Fibroblast of the conjunctiva (primary cell): ENCODE data around the gene FBXO41.
A peak's percentile ranks its signal among the peaks of the same experiment; 100 is the strongest.

Source experiments
- DNase-seq: peaks from one replicate; pipeline ENCODE4 v3.0.0-alpha.2; 2010; ENCODE audit warnings: low read depth

FBXO41 gene

GRCh38 chr2:73246850-73247249, 37.4 kb downstream of the FBXO41 start:
- DNase-seq = no peak

DNA sequence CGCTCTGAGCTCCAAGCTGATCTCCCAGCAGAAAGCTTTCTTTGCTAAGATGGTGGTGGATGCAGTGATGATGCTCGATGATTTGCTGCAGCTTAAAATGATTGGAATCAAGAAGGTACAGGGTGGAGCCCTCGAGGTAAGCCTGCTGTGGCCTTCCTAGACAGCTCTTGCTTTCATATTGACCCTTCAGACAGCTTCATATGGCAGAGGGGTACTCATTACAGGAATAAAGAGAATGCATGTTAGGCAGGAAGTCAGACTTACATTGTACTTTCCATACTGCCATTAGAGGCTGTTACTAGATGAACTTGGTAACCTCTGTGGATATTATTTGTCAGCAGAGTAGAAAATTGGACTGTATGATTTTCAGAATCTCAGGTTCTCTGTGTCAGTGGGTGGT, 39.7 kb downstream of the FBXO41 start:
- no peak for DNase-seq

- DNase-seq = peak; percentile 65
Measured at GRCh38 chr2:73243884-73244570, 40.3 kb downstream of the FBXO41 start.

- DNase-seq = no peak
Measured at GRCh38 chr2:73239776-73240175, 44.5 kb downstream of the FBXO41 start.

- DNase-seq = no peak
Measured at GRCh38 chr2:73238976-73239375, 45.3 kb downstream of the FBXO41 start.

DNA sequence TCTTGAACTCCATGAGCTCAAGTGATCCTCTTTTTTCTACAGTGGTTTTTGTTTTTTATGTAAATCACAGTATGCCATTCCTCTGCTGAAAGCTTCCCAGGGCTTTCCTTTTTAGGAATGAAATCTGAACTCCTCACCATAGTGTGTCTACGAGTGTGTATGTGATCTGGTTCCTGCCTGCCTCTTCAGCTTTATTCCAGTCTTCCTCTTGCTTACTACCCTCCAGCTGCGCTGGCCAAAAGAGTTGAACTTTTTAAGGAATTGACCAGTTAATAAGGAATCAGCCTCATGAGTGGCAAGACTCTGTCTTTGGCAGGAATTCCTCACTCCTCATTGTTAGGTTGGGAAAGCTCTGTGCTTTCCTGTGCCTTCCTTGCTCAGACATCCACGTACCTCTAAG, 46.1 kb downstream of the FBXO41 start:
- DNase-seq = no peak

GRCh38 chr2:73237168-73237567, 47.1 kb downstream of the FBXO41 start:
- no peak for DNase-seq

- DNase-seq = no peak
Measured at GRCh38 chr2:73235315-73236028, 48.8 kb downstream of the FBXO41 start.

DNA sequence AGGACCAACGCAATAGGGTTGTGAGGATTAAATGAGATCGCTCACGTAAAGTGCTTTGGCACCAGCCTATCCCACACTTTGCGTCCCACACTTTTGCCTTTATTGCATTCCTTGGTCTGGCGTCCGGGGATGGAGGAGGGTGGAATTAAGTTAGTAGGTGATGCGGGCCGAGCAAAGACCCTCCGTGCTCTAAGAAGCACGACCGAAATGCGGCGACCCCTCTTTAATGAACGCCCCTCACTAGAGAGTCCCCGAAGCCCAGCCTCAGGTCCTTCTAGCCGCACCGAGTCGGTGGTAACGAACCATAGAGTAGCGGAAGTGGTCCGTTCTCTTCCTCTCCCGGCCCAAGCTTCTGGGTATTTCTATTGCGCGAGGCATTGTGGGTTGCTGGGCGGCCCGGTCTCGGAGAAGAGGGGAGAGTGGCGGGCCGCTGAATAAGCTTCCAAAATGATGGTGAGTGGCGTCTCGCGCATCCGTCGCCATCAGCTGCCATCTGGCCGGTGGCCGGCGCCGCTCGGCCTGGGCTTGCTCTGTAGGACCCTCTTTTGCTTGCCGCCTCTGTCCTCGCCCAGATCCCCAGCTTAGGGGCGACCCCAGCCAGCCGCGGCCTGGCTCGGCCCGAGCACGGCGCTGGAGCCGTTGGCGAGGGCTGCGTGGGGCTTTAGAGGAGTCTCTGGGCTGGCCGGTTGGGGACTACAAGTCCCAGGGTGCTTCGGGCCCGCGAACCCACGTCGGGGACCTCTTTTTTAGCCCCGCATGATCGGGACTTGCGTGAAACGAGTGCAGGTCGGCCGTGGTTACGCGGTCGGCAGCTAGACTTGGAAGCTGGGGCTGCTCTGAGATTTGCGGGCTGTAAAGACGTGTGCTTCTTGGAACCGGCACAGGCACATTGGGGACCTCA, 50.1 kb downstream of the FBXO41 start, which contains the start of gene CCT7:
Gene CCT7, plus strand, starts transcription at position 377 of the 901 bp plus-strand sequence. Its CDS starts 71 bp downstream, at position 448.
- DNase-seq = peak; percentile 78

DNA sequence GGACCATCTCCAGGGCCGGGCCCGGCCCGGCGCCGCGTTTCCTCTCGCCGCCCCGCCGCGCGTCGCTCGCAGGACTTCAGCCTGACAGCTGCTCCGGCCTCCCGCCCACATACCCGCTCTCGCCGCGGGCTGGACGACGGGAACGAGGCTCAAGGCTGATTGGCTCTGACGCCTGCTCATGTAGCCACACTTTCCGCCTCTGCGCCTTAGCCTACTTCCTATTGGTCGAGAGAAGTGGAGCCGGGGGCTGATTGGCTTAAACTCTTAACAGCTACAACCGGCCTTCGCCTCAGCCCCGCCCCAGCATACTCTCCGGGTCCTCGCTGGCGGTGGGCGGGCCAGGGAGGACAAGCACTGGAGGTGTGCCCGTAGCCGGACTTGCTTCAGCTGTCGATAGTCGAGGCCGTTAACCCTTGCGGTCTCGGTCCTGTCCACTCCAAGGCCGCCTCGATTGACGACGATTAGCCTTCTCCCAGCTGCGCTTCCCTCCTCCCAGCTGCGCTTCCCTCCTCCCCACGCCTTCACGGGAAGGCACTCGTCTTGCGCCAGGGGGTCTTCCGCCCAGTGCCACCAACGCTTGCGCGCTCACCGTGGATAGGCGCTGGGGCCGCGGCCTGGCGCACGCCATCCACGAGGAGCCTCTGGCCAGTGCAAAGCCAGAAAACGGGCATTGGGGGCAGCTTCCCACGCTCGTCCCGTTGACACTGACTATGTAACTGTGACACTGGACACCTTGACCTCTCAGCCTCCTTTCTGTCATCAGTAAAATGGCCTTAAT, 50.9 kb downstream of the FBXO41 start, which contains the start of gene PRADC1:
Gene PRADC1, minus strand, starts transcription at position 86 of the 778 bp plus-strand sequence. Its CDS starts 79 bp downstream, at position 7.
- peak; percentile 99 for DNase-seq

DNA sequence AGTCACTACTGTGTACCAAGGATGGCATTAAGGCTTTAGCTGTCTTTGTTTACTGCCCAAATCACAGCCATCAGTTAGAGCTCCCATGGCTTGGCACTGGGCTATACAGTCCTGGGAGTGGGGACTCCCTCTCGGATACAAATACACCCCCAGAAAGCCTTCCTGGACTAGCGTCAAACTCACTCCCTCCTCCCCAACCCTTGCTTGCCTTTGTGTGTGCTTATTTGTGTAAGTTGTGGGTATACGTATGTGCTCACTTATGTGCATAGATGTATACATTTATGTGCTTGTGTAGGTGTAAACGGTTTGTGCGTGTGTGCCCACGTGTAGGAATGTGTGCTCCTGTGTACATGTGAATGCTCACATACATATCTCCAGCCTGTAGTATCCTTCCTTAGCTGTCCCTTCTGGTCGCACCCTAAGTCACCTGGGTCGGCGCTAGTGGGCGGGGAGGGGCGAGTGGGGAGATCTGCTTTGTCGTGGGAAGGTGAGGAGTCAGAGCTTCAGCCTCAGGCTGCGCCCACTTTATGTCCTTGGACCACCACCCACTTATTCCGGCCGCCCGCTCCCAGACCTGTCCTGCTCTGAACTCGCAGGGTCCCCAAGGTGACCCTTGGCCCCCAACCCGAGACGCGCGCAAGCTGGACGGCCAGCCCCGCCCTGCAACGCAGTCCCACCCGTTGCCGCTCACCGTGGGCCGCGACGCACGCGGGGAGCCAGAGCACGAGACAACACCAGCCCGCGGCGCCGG, 51.7 kb downstream of the FBXO41 start:
- no peak for DNase-seq

DNA sequence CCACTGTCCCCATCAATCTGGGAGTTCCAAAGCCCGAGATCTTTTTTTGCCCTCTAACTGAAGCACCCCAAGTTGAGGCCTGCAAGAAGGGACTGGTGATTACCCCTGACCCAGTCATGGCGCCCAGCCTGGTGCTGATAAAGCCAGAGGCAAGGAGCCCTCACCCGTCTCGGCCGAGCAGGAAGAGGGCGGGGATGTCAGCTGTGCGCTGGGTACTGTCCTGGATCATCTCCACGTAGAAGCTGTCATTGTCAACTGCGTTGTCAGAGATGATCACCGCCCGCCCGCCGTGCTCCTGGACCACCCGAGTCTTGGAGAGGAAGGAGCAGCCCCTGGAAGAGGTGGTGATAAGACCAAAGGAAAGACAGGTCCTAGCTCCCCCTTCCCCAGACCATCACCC, 55.6 kb downstream of the FBXO41 start:
- no peak for DNase-seq

DNA sequence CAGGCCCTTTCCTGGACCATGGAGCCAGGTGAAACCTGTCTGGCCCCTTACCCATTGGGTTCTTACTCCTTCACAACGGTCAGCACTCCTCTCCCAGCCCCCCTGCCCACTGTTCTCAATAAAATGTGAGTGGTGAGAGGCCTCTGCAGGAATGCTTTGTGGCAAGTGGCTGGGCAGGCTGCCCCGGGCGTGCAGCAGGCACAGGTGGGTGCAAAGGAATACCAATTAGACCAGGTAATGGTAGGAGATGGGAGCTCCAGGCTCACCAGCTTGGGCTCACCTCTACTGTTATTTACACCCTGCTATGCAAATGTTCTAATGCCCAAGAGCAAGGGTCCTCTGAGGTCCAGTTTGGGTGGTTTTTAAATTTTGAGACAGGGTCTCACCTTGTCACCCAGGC, 57.2 kb downstream of the FBXO41 start:
- no peak for DNase-seq

GRCh38 chr2:73225513-73226360, 58.5 kb downstream of the FBXO41 start:
- DNase-seq = no peak

DNA sequence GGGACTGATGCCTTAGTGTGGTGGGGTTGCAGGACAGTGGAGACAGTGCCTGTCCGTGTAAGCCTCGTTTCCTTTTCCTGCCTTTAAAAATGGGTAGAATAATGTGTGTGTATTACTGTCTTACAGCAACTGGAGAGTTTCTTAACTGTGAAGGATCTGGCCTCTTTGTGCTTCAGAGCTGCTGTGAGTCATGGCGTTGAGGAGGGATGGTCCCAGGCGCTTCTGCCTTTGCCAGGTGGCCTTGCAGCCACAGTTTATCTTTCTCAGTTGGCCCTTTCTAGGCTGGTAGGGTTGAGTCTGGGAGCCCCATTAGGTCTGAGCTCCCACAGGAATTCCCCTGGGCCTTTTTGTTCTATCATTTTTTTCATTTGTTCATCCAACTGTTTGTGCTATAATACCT, 60.5 kb downstream of the FBXO41 start:
- DNase-seq = no peak

- no peak for DNase-seq
Measured at GRCh38 chr2:73218298-73218697, 66.0 kb downstream of the FBXO41 start.

DNA sequence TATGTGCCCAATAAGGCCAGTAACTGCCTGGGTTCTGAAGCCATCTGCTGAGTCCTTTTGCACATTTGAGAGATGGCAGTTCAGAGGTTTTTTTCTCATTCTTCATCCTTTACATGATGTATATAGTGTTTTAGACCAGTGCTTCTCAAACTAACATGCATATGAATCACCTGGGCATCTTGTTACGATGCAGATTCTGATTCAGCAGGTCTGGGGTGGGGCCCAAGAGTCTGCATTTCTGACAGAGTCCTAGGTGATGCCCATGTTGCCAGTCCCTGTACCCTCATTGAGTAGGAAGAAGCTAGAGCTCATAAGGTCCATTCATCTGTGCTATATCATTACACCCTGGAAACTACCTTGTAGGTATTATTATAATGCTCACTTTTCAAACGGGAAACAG, 66.5 kb downstream of the FBXO41 start:
- DNase-seq = no peak

GRCh38 chr2:73217160-73217559, 67.1 kb downstream of the FBXO41 start:
- DNase-seq = no peak

DNA sequence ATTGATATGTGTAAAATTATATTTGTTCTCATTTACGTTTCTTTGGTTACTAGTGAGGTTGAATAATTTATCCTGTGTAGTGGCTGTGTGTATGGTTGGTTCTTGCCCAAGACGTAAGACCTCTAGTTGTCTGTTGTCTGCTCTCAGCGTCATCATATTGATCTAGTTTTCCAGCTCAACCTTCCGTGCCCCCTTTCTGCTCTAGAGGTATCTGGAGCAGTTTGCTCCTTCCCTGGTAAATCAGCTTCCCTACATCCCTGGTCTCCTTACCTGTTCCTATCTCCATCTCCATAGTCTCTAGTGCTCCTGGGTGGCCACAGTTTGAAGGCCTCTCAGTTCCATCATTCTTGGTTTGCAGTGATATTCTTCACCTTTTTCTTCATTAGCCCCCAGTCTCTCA, 69.0 kb downstream of the FBXO41 start:
- no peak for DNase-seq
